ENCODE measurements around the gene UNK.
"Not testable (repeated sequence)": the region's sequence is repeated elsewhere in the genome, so short reads cannot be mapped to it uniquely, and the experiment has no call there.

Gene UNK

DNA sequence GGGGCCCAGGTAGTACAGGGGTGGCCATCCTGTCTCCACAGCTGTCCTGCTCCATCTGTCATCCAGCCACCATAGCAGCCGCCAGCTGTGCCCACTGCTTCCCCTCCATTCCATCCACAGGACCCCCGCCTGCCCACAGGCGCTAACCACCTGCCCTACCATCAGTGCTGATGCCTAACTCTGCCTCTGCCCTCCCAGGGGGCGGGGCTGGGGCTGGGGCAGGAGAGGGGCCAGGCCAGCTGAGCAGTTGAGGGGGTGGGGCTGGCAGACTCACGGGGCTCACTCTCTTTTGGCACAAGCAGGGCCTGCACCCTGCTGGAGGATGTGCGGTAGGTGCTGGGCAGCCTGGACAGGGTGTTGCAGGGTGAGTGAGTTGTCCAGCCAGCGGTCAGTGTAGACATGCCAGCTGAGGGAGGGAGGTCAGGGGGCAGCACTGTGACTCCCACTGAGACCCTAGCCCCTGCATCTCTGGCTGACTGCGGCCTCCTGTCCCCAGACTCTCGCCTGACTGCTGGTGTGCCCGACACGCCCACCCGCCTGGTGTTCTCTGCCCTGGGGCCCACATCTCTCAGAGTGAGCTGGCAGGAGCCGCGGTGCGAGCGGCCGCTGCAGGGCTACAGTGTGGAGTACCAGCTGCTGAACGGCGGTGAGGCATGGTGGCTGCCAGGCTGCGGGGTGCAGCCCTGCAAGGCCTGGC lies 29.3 kb upstream of the UNK start:
- no peak for DNase-seq

DNA sequence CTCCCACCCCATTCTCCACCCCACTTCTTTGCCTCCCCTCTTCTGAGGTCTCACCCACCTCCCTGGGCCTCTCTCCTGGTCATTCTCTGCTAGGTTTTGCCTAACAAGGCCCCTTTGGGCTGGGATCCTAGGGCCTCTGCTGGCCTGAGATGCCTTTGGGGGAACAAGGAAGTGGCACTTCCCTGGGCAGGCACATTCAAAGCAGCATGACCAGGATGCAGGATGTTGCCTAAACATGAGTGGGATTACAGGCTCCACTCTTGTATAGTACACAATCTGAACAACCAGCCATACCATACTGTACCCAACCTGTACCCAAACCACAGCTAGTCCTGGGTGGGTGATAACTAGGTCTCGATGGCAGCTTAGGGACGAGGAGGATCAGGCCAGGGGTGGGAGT lies 28.6 kb upstream of the UNK start:
- DNase-seq = no peak

DNA sequence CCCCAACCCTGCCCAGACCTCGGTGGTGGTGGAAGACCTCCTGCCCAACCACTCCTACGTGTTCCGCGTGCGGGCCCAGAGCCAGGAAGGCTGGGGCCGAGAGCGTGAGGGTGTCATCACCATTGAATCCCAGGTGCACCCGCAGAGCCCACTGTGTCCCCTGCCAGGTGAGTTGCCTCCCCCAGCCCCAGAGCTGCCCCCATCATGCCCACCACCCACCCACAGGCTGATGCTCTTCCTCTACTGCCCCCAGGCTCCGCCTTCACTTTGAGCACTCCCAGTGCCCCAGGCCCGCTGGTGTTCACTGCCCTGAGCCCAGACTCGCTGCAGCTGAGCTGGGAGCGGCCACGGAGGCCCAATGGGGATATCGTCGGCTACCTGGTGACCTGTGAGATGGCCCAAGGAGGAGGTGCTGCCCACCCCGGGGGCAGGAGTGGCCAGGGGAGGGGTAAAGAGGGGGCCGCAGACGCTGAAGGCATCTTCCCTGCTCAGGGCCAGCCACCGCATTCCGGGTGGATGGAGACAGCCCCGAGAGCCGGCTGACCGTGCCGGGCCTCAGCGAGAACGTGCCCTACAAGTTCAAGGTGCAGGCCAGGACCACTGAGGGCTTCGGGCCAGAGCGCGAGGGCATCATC lies 28.0 kb upstream of the UNK start:
- DNase-seq = no peak

DNA sequence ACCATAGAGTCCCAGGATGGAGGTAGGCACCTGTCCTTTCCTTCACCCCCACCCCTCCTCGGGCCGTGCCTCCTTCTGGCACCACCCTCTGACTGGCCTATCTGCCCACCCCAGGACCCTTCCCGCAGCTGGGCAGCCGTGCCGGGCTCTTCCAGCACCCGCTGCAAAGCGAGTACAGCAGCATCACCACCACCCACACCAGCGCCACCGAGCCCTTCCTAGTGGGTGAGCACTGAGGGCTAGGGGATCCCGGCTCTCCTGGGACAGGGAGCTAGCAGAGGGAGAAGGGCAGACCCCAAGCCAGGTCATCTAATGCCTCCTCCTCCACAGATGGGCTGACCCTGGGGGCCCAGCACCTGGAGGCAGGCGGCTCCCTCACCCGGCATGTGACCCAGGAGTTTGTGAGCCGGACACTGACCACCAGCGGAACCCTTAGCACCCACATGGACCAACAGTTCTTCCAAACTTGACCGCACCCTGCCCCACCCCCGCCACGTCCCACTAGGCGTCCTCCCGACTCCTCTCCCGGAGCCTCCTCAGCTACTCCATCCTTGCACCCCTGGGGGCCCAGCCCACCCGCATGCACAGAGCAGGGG lies 27.4 kb upstream of the UNK start:
- no peak for DNase-seq

DNA sequence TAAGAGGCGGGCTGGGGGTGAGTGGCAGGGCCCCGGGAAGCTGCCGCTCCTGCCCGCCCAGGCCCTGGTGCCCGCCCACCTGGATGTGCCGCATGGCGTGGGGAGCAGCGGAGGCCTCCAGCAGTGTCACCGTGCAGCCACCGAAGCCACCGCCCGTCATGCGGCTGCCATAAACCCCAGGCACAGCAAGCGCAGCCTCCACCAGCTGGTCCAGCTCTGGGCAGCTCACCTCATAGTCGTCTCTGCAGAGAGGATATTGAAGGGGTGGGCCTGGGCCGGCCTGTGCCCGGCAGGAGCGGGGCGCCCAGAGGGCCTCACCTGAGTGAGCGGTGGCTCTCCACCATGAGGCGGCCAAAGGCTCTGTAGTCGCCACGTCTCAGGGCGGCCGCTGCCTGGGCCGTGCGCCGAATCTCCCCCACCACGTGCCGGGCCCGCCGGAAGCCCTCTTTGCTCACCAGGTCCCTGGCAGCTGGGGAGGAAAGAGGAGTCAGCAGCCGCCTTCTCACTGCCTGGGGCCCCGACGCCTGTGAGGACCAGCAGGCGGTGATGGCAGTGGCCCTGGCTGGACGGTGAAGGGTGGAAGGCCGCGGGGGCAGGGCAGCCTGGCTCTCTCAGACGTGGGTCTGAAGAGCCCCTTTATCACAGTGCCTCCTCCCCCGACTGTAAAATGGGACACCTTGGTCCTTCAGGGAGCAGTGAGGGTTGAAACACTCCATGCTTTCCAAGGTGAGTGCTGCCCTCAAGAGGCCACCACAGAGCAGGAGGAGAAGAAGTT lies 26.3 kb upstream of the UNK start:
- DNase-seq = no peak

DNA sequence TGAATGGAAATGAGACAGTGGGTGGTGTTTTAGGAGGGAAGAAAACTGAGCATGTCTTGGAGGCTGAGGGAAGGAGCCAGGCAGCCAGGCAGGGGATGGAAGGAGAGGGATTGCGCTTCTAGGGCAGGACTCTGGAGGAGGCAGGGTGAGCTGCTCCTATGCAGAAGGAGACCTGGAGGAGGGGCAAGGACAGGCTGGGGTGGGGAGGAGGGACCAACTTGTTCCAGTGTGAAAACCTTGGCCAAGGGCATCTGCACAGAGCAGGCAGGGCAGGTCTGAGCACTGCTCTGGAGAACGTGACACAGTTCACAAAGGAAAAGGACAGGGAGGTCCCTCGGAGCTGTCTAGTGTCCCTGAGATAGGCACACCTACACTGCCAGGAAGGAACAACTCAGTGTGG lies 25.1 kb upstream of the UNK start:
- no peak for DNase-seq

DNA sequence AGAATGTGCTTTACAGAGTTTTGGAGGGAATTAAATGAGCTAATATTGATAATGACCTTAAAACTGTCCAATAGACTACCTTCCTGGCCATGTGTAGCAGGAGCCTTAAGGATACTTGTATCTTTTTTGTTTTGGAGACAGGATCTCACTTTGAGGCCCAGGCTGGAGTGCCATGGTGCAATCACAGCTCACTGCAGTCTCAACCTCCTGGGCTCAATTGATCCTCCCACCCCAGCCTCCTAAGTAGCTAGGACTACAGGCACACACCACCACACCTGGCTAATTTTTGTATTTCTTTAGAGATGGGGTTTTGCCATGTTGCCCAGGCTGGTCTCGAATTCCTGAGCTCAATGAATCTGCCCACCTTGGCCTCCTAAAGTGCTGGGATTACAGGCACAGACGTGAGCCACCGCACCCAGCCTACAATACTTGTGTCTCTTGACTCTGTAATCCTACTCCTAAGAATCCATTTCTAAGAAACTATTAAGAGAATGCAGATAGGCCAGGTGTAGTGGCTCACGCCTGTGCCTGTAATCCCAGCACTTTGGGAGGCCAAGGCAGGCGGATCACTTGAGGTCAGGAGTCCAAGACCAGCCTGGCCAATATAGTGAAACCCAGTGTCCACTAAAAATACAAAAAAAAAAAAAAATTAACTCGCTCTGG lies 24.5 kb upstream of the UNK start:
- DNase-seq = not testable (repeated sequence)

DNA sequence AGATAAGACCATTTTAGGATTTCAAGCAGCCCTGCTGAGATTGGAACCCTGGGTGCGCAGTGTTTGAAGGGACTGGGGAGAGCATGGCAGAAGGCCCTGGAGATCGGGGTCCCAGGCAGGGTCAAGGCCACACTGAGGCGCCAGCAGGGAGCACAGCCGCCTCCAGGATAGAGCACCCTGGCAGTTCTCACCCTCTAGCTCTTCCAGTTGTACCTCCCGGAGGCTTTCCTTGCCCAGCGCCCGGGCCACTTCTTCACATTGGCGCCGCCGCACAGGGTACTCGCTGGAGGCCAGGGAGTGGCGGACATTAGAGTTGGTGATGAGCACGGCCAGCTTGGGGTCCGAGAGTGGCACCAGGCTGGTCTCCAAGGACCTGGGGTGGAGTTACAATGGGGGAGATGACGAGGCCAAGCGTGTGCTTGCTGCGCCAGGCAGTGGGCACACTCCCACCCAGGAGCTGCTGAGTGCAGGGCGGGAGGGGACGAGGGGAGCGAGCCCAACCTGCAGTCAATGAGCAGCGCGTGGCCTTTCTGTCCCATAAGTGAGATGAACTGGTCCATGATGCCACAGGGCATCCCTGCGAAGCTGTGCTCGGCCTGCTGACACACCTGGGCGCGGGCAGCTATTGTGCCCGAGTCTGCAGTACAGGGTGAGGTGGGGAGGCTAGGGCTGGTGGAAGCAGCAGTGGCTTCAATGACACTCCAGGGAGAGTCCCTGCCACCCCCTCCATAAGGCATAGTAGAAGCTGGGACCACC lies 21.9 kb upstream of the UNK start:
- DNase-seq = no peak

DNA sequence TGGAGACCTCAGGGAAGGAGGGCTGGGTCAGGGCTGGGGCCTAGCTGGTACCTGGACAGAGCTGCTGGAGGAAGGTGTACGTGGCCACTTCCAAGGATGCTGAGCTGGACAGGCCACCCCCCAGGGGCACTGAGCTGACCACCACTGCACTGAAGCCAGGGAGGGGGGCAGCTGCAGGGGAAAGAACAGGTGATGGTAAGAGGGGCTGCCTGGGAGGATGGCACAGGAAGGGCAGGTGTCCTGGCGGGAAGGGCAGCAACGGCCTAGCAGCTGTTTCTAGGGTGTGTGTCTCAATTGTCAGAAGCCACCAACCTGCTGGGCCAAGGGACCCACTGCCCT lies 21.4 kb upstream of the UNK start:
- no peak for DNase-seq

DNA sequence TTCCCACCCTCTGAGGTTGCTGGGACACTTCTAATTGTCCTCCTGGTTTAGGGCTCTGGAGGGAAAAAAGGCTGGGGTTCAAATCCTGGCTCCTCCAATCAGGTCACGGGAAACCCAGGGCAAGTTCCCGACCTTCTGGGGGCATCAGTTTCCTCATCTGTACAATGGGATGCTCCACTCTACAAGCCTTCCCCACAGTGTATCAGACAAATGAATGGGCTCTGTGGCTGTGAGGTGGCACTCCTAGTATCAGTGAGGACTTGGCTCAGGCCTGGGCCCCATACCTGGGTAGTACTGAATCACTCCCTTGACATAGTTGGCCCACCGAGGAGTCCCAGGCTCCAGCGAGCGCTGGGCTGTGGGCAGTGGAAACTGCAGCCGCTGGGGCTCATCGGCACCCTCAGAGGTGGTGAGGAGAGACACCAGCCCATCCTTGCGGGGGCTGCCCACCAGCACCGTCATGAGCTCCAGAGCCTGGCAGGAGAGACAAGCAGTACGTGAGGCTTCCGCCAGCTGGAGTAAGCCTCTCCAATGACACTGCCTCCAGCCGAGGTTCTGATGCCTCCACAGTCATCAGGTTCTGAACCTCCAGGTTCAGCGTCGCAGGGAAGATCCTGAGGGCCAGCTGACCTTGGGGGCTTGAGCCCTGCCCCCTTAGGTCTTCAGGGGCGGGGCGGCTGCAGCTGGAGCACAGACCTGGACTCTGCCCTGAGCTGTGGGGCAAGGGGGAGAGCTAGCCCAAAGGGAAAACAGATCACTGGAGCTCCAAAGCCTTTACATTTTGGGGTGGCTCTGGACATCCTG lies 20.8 kb upstream of the UNK start:
- DNase-seq = no peak

DNA sequence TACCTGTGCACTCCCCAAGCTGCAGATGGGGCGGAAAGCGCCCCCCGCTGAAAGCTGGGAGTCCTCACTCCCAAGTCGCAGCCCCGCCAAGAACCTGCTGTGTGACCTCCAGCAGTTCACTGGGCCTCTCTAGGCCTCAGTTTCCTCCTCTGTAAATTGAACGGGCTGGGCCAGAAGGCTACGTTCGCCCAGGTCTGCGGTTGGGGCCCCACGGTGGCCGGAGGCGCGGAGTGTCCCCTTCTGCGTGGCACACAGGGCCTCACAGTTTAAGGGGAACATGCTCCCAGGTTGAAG lies 20.2 kb upstream of the UNK start:
- no peak for DNase-seq

DNA sequence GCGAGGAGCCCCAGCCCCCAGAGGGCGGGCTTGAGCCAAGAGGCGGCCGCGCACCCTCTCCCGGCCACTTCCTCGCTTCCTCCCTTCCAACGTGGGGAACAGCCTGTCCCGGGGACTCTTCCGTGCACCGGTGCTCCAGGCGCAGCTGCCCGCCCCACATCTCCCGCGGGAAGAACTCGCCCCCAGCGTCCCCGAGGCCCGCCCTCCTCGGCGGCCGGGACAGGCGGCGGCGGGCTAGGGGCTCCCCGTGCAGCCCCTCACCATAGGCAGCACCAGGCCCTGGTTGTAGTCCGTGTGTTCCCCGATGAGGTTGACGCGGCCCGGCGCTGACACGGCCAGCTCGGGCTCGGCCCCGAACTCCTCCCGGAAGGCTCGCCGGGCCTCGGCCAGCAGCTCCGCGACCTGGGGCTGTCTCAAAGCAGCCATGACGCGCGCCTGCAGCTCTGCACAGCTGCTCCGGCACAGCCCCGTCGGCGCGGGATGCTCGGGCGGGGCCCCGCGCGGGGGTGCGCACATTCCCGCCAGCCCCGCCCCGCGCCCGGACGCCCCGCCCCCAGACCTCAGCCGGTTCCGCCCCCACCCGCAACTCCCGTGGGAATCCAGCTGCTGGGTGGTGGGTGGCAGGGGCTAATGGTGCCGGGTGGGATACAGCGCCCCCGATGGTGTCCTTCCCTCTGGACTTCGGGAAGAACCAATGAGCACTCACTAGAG lies 19.7 kb upstream of the UNK start, which contains the start of gene GALK1:
Gene GALK1 (minus strand): TSS at position 482 of the 711 bp plus-strand sequence. CDS start 56 bp downstream, at position 426.
- DNase-seq = peak; percentile 74

DNA sequence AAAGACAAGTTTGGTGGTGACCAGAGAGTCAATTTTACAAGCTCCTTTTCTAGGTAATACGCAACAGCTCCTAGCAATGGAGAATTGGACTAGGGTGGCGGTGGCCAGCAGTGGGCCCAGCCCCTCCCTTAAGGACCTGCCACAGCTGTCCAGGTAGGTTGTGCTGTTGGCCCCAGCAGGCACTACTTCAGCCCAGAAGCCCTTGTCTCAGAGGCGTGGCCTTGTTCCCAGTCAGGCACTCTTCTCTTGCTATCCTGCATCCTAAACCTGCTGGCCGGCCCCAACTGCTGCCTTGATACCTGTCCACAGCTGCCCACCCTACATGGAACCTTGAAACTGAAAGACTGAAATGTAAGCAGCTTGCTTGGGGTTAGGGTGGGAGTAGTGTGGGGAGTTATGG lies 18.6 kb upstream of the UNK start:
- DNase-seq = no peak

DNA sequence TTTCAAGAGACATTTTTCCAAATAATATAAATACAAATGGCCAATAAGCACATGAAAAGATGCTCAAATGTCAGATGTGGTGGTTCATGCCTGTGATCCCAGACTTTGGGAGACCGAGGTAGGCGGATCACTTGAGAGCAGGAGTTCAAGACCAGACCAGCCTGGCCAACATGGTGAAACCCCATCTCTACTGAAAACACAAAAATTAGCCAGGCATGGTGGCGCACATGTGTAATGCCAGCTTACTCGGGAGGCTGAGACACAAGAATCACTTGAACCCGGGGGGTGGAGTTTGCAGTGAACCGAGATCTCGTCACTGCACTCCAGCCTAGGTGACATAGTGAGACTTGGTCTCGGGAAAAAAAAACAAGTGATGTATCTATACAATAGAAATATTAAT lies 16.7 kb upstream of the UNK start:
- DNase-seq = no peak

DNA sequence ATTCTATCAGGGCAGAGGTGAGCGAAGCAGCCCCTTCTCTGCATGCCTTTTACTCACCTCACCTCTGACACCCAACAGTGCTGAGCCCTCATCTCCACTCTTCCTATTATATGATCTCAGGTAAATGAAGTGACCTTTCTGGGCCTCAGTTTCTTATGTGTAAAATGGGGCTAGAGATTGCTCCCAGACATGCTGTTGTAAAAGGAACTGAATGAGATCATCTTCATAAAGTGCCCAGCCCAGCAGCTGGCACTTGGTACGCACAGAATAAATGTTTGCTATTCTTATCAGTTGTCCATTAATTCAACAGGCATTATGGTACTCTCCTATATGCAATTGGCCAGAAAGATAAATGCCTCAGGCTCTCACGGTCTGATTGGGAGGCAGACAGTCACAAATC lies 15.1 kb upstream of the UNK start:
- DNase-seq = no peak

DNA sequence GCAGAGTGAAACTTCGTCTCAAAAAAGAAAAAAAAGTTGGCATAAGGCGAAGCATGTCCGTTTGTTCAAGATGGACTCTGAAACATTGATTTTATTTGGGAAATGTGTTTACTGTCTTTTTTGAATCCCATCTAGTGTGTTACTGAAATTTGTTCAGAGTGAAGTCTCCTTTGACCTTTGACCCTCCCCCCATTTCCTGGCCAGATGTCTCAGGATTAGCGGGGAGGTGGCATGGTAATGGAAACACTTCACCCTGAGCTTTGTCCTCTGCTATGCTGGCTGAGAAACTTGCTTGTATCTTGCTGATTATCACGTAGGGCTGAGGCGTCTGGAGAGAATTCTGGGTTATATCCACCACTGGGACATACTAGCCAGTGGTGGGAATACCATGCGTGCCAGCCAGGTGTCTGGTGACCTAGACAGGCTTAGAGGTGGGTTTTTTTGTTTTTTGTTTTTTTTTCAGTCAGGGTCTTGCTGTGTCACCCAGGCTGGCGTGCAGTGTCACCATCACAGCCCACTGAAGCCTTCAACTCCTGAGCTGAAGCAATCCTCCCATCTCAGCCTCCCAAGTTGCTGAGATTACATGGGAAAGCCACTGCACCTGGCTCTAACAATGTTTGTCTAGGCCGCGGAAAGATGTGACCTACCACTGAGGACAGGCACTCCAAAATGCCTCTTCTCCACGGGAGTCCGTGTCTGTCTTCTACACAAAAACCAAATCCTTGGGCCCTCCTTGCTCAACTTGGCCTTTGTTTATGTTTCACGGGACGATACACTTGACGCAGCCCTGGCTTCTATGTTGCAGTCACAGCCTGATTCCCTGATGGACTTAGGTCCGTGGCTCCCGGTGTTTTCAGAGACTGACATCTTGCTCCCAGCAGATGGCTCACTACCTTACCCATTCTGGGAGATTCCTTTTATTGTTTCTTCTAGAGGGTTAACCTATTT lies 13.0 kb upstream of the UNK start:
- no peak for DNase-seq

DNA sequence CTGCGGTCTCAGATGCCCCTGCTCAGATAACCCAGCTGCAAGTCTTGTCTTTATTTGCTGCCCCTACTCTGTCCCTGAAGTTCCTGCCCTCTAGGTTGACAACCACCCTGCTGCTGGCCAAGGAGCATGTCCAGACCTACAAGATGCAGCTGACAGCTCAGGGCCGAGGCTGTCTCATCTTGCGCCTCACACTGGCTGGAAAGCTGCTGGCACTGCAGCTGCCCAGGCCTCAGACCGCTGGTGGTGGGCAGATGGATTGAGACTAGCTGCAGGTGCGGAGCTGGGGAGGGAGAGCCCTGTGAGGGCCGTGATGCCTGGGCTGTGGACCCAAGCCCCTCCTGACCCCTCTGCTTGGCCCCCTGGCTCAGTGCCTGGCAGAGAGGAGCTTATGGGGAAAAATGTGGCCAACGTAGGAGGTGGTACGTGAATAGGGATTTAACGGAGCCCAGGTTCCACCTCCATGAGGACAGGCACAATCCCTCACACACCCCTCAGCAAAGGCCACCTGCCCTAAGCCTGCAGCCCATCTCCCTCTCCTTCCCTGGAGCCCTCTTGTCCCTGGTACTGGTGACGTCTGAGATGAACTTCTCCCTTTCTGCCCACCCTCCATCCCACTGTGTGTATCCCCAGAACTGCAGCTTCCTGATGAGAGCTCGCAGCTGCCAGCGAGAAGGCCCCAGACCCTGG lies 11.3 kb upstream of the UNK start:
- DNase-seq = no peak

DNA sequence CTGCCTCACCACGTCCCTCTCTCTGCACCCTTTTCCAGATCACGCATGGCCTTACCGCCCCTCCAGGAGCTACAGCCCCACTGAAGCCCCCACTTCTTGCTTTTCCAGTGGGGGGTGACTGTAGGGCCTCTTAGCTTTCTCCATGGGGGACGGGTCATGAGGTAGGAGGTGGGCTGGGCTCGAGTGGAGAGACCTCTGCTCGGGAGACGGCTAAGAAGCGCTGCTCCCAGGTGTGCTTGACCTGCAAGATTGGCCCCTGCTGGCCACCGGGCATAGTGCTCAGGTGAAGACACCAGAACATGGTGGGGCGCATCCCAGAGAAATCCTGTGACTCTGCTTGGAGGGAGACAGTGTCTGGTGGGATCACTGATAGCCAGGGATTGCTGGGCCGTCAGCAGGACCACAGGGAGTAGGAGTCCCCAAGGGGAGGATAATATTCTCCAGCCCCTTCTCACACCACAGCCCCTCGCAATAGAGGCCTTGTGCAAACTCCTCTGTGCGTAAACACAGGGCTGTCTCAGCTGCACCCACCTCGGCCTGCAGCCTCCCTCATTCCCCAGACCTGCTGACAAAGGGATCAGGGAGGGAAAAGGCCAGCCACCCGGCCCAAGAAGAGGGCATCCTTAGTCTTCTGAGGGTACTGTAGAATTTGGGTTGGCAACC lies 10.7 kb upstream of the UNK start:
- no peak for DNase-seq

DNA sequence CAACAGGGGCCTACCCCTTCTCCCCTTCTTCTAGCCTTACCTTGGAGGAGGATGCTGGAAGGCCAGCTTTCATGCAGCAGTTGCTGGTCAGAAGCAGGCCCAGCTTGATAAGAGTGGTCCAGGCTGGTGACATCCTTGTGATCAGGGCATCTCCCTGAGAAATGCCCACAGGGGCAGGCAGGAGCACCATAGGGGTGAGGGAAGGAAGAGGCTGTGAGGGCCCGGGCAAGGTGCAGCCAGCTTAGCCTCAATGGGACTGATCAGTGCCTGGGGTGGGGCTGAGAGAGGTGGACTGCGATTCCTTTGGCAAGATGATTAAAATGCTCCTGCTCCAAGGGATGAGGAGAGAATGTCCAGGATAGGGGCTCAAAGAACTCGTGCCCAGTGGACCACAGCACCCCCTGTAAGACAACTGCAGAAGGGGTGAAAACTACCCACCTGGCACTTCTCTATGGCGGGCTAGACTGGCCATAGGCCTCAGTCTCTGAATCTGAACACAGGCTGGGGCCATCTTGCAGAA lies 10.1 kb upstream of the UNK start:
- no peak for DNase-seq
